H1 (cell line): ENCODE measurements around the gene CRYBG1. TPM values are rescaled to one million over a fixed set of nuclear protein-coding genes. Genes with fewer than 3 reads are reported as not detected.

Experiments used
- CTCF ChIA-PET: fragments of 300-600 bp; sonication (Branson Sonifier 250); formaldehyde crosslinking; loops from one replicate; lab custom pipeline; 2021; ENCODE audit not compliant: partially characterized antibody; lab: Charles Lee
- POLR2A ChIA-PET: fragments of 300-600 bp; sonication (Branson Sonifier 250); formaldehyde crosslinking; loops from one replicate; lab custom pipeline; 2021; ENCODE audit warnings: inconsistent platforms; ENCODE audit not compliant: partially characterized antibody; lab: Charles Lee
- DNase-seq, 2 experiments: peaks; one replicate each; pipeline versions ENCODE4 v3.0.0 to v3.0.0-alpha.2; 2010 to 2022; ENCODE audit warnings: low spot score in 2 of 2, low read depth in 1 of 2, mixed read lengths in 1 of 2
- FAIRE-seq: peaks from 2 replicates; lab custom pipeline; 2011; peaks lifted over from hg19 to GRCh38; lab: Jason Lieb, UNC
- H2AFZ ChIP-seq: 2 replicates; pipeline ENCODE4 v1.8.1; 2012; ENCODE audit warnings: low read length, inconsistent platforms
- H2AK5ac ChIP-seq: 2 replicates; pipeline ENCODE4 v1.6.1; 2013; ENCODE audit warnings: low read depth, low read length
- H2BK120ac ChIP-seq: replicated peaks from 2 replicates; pipeline ENCODE3; 2013; ENCODE audit warnings: low read depth, low read length, inconsistent platforms
- H2BK12ac ChIP-seq: 2 replicates; pipeline ENCODE4 v1.6.1; 2013; ENCODE audit warnings: low read depth, low read length
- H2BK15ac ChIP-seq: 2 replicates; pipeline ENCODE4 v1.6.1; 2013; ENCODE audit warnings: low read length
- H2BK20ac ChIP-seq: 2 replicates; pipeline ENCODE4 v1.6.1; 2013; ENCODE audit warnings: low read length
- H2BK5ac ChIP-seq: 2 replicates; pipeline ENCODE4 v1.6.1; 2013; ENCODE audit warnings: low read depth, low read length
- H3K14ac ChIP-seq: 2 replicates; pipeline ENCODE4 v1.6.1; 2013; ENCODE audit warnings: inconsistent platforms; ENCODE audit not compliant: insufficient read length
- H3K18ac ChIP-seq: 2 replicates; pipeline ENCODE4 v1.6.1; 2013; ENCODE audit warnings: low read length; ENCODE audit errors: extremely low read depth
- H3K23ac ChIP-seq: 2 replicates; pipeline ENCODE4 v1.6.1; 2013; ENCODE audit warnings: inconsistent platforms; ENCODE audit not compliant: insufficient read length
- H3K23me2 ChIP-seq: 2 replicates; pipeline ENCODE4 v1.6.1; 2013; ENCODE audit warnings: low read depth, low read length
- H3K27ac ChIP-seq: 2 replicates; pipeline ENCODE4 v1.6.1; 2011; ENCODE audit warnings: low read depth, low read length, inconsistent platforms
- H3K27me3 ChIP-seq, 4 experiments: replicated peaks in 1 of 4; 1 replicate in 1 of 4; 2 replicates in 3 of 4; pipeline versions ENCODE4 v1.6.1 to v1.8.1; 2011 to 2013; ENCODE audit warnings: low read length in 3 of 4, mild to moderate bottlenecking in 3 of 4, inconsistent platforms in 2 of 4, mixed read lengths in 2 of 4, moderate library complexity in 1 of 4; ENCODE audit not compliant: control insufficient read depth in 3 of 4, insufficient read depth in 3 of 4; ENCODE audit errors: extremely low read depth in 1 of 4
- H3K36me3 ChIP-seq, 4 experiments: 2 replicates each; pipeline versions ENCODE4 v1.6.1 to v1.8.1; 2011 to 2013; ENCODE audit warnings: mild to moderate bottlenecking in 4 of 4, low read length in 3 of 4, moderate library complexity in 2 of 4, control low read depth in 1 of 4, inconsistent platforms in 1 of 4; ENCODE audit not compliant: insufficient read depth in 4 of 4, control insufficient read depth in 2 of 4
- H3K4ac ChIP-seq: replicated peaks from 2 replicates; pipeline ENCODE3; 2013; ENCODE audit warnings: low read length, low read depth, mixed read lengths, inconsistent platforms; ENCODE audit not compliant: insufficient read length
- H3K4me1 ChIP-seq, 4 experiments: replicated peaks in 1 of 4; 1 replicate in 1 of 4; 2 replicates in 3 of 4; pipeline versions ENCODE4 v1.6.1 to v1.8.1; 2011 to 2013; ENCODE audit warnings: low read length in 3 of 4, inconsistent platforms in 2 of 4, mixed read lengths in 1 of 4; ENCODE audit not compliant: insufficient read depth in 4 of 4, control insufficient read depth in 3 of 4
- H3K4me2 ChIP-seq, 2 experiments: 2 replicates each; pipeline versions ENCODE4 v1.6.1 to v1.8.1; 2011 to 2013; ENCODE audit warnings: low read depth in 2 of 2, low read length in 2 of 2, control low read depth in 1 of 2, inconsistent platforms in 1 of 2, mild to moderate bottlenecking in 1 of 2; ENCODE audit not compliant: insufficient read depth in 1 of 2
- H3K4me3 ChIP-seq, 4 experiments: fragments of 200-600, 300-600 bp in 1 of 4; sonication (generic), shearing (Covaris generic), sonication (Bioruptor Twin) in 1 of 4; 2 replicates each; pipeline versions ENCODE4 v1.5.1 to v1.8.1; 2011 to 2016; ENCODE audit warnings: low read length in 4 of 4, low read depth in 3 of 4, control low read depth in 2 of 4, inconsistent platforms in 2 of 4, mild to moderate bottlenecking in 2 of 4, mixed read lengths in 1 of 4, moderate library complexity in 1 of 4; ENCODE audit not compliant: insufficient read depth in 2 of 4; ENCODE audit errors: extremely low read depth in 1 of 4
- H3K56ac ChIP-seq: replicated peaks from 2 replicates; pipeline ENCODE3; 2013; ENCODE audit warnings: low read depth, mild to moderate bottlenecking, mixed read lengths, low read length, inconsistent platforms; ENCODE audit not compliant: insufficient read length
- H3K79me1 ChIP-seq: 2 replicates; pipeline ENCODE4 v1.6.1; 2013; ENCODE audit warnings: low read depth, low read length, control low read depth
- H3K79me2 ChIP-seq, 2 experiments: 2 replicates each; pipeline versions ENCODE4 v1.6.1 to v1.8.1; 2012 to 2013; ENCODE audit warnings: low read length in 2 of 2, mild to moderate bottlenecking in 2 of 2, inconsistent platforms in 1 of 2; ENCODE audit not compliant: insufficient read depth in 2 of 2, control insufficient read depth in 1 of 2
- H3K9ac ChIP-seq, 4 experiments: replicated peaks in 1 of 4; 1 replicate in 1 of 4; 2 replicates in 3 of 4; pipeline versions ENCODE4 v1.6.1 to v1.8.1; 2011 to 2013; ENCODE audit warnings: low read depth in 3 of 4, low read length in 3 of 4, control low read depth in 2 of 4, mild to moderate bottlenecking in 2 of 4, moderate library complexity in 2 of 4, inconsistent platforms in 1 of 4; ENCODE audit errors: extremely low read depth in 1 of 4
- H3K9me3 ChIP-seq, 2 experiments: 2 replicates each; pipeline versions ENCODE4 v1.6.1 to v1.8.1; 2012 to 2013; ENCODE audit warnings: mild to moderate bottlenecking in 2 of 2, moderate library complexity in 2 of 2, control low read depth in 1 of 2, inconsistent platforms in 1 of 2, low read depth in 1 of 2, low read length in 1 of 2, mixed read lengths in 1 of 2; ENCODE audit not compliant: insufficient read depth in 2 of 2
- H4K20me1 ChIP-seq, 2 experiments: replicated peaks in 1 of 2; 2 replicates each; pipeline versions ENCODE3 to v1.8.1; 2011 to 2013; ENCODE audit warnings: inconsistent platforms in 2 of 2, low read length in 2 of 2, mild to moderate bottlenecking in 1 of 2; ENCODE audit not compliant: insufficient read depth in 2 of 2, control insufficient read depth in 1 of 2
- H4K5ac ChIP-seq: 2 replicates; pipeline ENCODE4 v1.6.1; 2013; ENCODE audit warnings: low read length, low read depth, mixed read lengths, inconsistent platforms; ENCODE audit not compliant: insufficient read length
- H4K8ac ChIP-seq: 2 replicates; pipeline ENCODE4 v1.8.0; 2013; ENCODE audit warnings: mild to moderate bottlenecking, moderate library complexity, low read length, inconsistent platforms; ENCODE audit not compliant: insufficient read depth; ENCODE audit errors: extremely low read depth
- H4K91ac ChIP-seq: replicated peaks from 2 replicates; pipeline ENCODE3; 2013; ENCODE audit warnings: low read length, mixed read lengths, inconsistent platforms; ENCODE audit not compliant: insufficient read length
- BACH1 ChIP-seq: IDR thresholded peaks from 2 replicates; pipeline ENCODE4 v1.6.1; 2012; ENCODE audit warnings: low read length, improper control_type of control experiment
- CHD1 ChIP-seq: IDR thresholded peaks from 2 replicates; pipeline ENCODE4 v1.6.1; 2012; ENCODE audit warnings: low read depth, low read length, improper control_type of control experiment
- CTCF ChIP-seq, 3 experiments: IDR thresholded peaks; 1 replicate in 2 of 3; 2 replicates in 1 of 3; pipeline versions ENCODE4 v1.5.1 to v1.6.1; 2011; ENCODE audit warnings: low read length in 3 of 3, mild to moderate bottlenecking in 3 of 3, inconsistent platforms in 2 of 3, low read depth in 1 of 3, moderate library complexity in 1 of 3; ENCODE audit not compliant: insufficient read depth in 1 of 3; ENCODE audit errors: control extremely low read depth in 1 of 3
- FOSL1 ChIP-seq: IDR thresholded peaks from 2 replicates; pipeline ENCODE4 v1.6.1; 2011; ENCODE audit warnings: mild to moderate bottlenecking, low read depth, low read length, moderate library complexity; ENCODE audit not compliant: insufficient read depth
- JUN ChIP-seq: IDR thresholded peaks from 2 replicates; pipeline ENCODE4 v1.6.1; 2011; ENCODE audit warnings: low read depth, mild to moderate bottlenecking, improper control_type of control experiment, low read length
- JUND ChIP-seq: IDR thresholded peaks from 2 replicates; pipeline ENCODE4 v1.6.1; 2011; ENCODE audit warnings: mild to moderate bottlenecking, improper control_type of control experiment, low read length
- KDM1A ChIP-seq: fragments of 200-600, 300-600 bp; sonication (generic); IDR thresholded peaks from 2 replicates; pipeline ENCODE4 v1.7.1; 2016; ENCODE audit warnings: mild to moderate bottlenecking, low read length, borderline replicate concordance
- KDM4A ChIP-seq: IDR thresholded peaks from one replicate; pipeline ENCODE4 v1.7.1; 2012; ENCODE audit warnings: low read depth, mild to moderate bottlenecking, moderate library complexity, low read length, inconsistent platforms; ENCODE audit not compliant: severe bottlenecking
- KDM5A ChIP-seq: fragments of 200-600 bp; IDR thresholded peaks from 2 replicates; pipeline ENCODE4 v1.7.1; 2012; ENCODE audit warnings: mild to moderate bottlenecking, low read length, inconsistent platforms, mixed read lengths
- NRF1 ChIP-seq: IDR thresholded peaks from 2 replicates; pipeline ENCODE4 v1.6.1; 2011; ENCODE audit warnings: mild to moderate bottlenecking, low read depth, low read length, improper control_type of control experiment
- SP1 ChIP-seq: IDR thresholded peaks from 2 replicates; pipeline ENCODE4 v1.6.1; 2011; ENCODE audit warnings: low read depth, low read length
- TAF1 ChIP-seq: IDR thresholded peaks from 2 replicates; pipeline ENCODE4 v1.6.1; 2011; ENCODE audit warnings: mild to moderate bottlenecking, low read depth, low read length
- TBP ChIP-seq: IDR thresholded peaks from 2 replicates; pipeline ENCODE4 v1.6.1; 2011; ENCODE audit warnings: low read depth, low read length, improper control_type of control experiment
- WGBS, 2 experiments: shearing (Covaris generic) in 1 of 2; methylation state at CpG; one replicate each; pipeline versions ENCODE4 v1.1.6 to v1.1.7; 2013 to 2015; ENCODE audit warnings: low lambda C conversion rate in 2 of 2, mixed read lengths in 2 of 2, inconsistent platforms in 1 of 2, low coverage in 1 of 2, missing lambda C conversion rate in 1 of 2; ENCODE audit not compliant: insufficient replicate concordance in 2 of 2, insufficient coverage in 1 of 2, insufficient read length in 1 of 2; ENCODE audit errors: extremely low coverage in 1 of 2, missing lambda C conversion rate in 1 of 2; 5-methylcytosine and 5-hydroxymethylcytosine counted together
- polyA plus RNA-seq, 7 experiments: library from polyadenylated mRNA; depleted of rRNA in 3 of 7; stranded (reverse) in 5 of 7; unstranded in 2 of 7; fragments of >200 nt in 5 of 7; fragments of 200-250 nt in 2 of 7; gene quantifications; 1 replicate in 5 of 7; 2 replicates in 1 of 7; 4 replicates in 1 of 7; pipeline versions ENCODE4 v1.2.1 to v1.2.3, GENCODE V29; 2011 to 2013; ENCODE audit warnings: missing spikeins in 2 of 7, mixed read lengths in 2 of 7
- total RNA-seq: library from RNA; stranded (reverse); fragmentation: NEBNext Ultra II Directional; extraction: Animal tissue kit (Norgen Biotek cat#: 25700); gene quantifications from 2 replicates; pipeline ENCODE4 v1.2.1, GENCODE V29; 2021

The CRYBG1 gene
- total and polyA plus RNA-seq, 2 of the 8 experiments (the other 6 are each of a cell fraction or from before 2014, with no cell fraction given) = 2.2 to 11.6 TPM

GRCh38 chr6:106518748-106519147 lies 158.2 kb downstream of the CRYBG1 start:
- Histone ChIP-seq H2BK5ac (no peak overlapping the region), H3K23me2 (no peaks in the 10 kb centered on the region), H3K79me2 (no peaks in the 10 kb centered on the region), H2AK5ac (no peak overlapping the region), H4K8ac (no peak overlapping the region), H2BK15ac (no peak overlapping the region), H3K9me3 (no peaks in the 10 kb centered on the region), H3K14ac (no peak overlapping the region), H3K27ac (no peak overlapping the region), H3K9ac (no peak overlapping the region), H3K36me3 (no peaks in the 10 kb centered on the region), H3K4me3 (no peak overlapping the region), H3K27me3 (peaks cover 0 to 4% (median 0%) of the 10 kb centered on the region in 4 experiments; a peak in 2 of 7 replicates), H3K4me2 (no peak overlapping the region), H4K20me1 (no peaks in the 10 kb centered on the region), H3K18ac (no peak overlapping the region), H4K5ac (no peak overlapping the region), H2BK20ac (no peak overlapping the region), H3K23ac (no peak overlapping the region), H4K91ac (no peak overlapping the region), H3K4me1 (peaks cover 0 to 2% (median 0%) of the 10 kb centered on the region in 4 experiments; a peak in 1 of 7 replicates), H3K79me1 (no peaks in the 10 kb centered on the region), H2AFZ (no peak overlapping the region), H2BK12ac (no peak overlapping the region), H3K4ac (no peak overlapping the region), H3K56ac (no peak overlapping the region), H2BK120ac (no peak overlapping the region)
- POLR2A ChIA-PET = no interaction called here
- DNase-seq (no peak), FAIRE-seq (no peak)
- 90% methylated on average over 3 of the region's 3 CpGs; no CpG with 5 or more reads in 1 of the 2 experiments for WGBS, 2 experiments
- CTCF ChIA-PET = interaction anchor here (1.1 kb wide), 1 partner anchor 48 kb away, joined by 3 read pairs; no protein-coding TSS in a partner anchor
- TF ChIP-seq CHD1 = no peak
- no peak for TF ChIP-seq TAF1
- no peak for TF ChIP-seq JUN
- TF ChIP-seq NRF1 = no peak
- TF ChIP-seq SP1 = no peak
- no peak for TF ChIP-seq KDM5A
- TF ChIP-seq CTCF (IDR thresholded peaks at IDR 0.05; ENCODE audit: control extremely low read depth in 1 of 3, insufficient read depth in 1 of 3, low read depth in 1 of 3, low read length in 3 of 3) = no peak
- TF ChIP-seq JUND = no peak
- TF ChIP-seq KDM4A = no peak
- no peak for TF ChIP-seq KDM1A
- no peak for TF ChIP-seq BACH1
- no peak for TF ChIP-seq FOSL1
- no peak for TF ChIP-seq TBP
